GM12874 (cell line): ENCODE results near the gene WDR91.

Experiments
- TF ChIP-seq, protein P1 (sequence below): IDR thresholded peaks from 2 replicates; pipeline ENCODE4 v1.5.1; 2011; ENCODE audit warnings: low read depth, mild to moderate bottlenecking, control low read depth, low read length, moderate library complexity; ENCODE audit not compliant: insufficient read depth

WDR91 gene

DNA sequence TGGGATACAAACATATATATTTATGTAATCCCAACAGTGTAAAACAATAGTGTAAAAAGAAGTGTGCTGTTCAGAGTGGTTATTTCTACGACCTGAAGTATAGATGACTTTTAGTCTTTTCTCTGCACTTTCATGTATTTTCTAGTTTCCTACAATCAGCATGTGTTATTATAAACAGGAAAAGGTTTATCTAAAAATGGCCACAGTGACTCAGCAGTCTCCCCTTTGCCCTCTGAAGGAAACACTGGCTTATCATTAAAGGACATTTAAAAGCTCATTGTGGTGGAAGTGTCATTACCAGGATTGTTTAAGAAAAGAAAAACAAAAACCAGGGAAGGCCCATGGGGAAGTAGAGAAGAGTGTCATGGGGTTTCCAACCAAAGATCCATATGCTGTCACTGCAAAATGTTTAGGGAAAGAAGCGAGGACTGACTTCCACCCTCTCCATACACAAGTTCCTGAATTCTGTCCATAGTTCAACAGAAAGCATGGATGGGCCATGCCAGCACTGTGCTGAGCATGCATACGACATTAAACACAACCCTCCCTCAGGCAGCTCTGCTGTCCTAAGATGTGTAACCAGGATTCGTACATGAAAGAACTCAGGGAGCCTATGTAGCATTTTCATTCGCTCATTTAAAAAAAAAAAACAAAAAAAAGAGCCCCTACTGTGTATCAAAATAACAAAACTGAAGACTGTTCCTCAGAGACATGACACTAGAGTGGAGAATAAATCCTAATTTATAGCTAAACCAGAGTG, 51.0 kb downstream of the WDR91 start:
- TF ChIP-seq, protein P1, sequence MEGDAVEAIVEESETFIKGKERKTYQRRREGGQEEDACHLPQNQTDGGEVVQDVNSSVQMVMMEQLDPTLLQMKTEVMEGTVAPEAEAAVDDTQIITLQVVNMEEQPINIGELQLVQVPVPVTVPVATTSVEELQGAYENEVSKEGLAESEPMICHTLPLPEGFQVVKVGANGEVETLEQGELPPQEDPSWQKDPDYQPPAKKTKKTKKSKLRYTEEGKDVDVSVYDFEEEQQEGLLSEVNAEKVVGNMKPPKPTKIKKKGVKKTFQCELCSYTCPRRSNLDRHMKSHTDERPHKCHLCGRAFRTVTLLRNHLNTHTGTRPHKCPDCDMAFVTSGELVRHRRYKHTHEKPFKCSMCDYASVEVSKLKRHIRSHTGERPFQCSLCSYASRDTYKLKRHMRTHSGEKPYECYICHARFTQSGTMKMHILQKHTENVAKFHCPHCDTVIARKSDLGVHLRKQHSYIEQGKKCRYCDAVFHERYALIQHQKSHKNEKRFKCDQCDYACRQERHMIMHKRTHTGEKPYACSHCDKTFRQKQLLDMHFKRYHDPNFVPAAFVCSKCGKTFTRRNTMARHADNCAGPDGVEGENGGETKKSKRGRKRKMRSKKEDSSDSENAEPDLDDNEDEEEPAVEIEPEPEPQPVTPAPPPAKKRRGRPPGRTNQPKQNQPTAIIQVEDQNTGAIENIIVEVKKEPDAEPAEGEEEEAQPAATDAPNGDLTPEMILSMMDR = no peak

DNA sequence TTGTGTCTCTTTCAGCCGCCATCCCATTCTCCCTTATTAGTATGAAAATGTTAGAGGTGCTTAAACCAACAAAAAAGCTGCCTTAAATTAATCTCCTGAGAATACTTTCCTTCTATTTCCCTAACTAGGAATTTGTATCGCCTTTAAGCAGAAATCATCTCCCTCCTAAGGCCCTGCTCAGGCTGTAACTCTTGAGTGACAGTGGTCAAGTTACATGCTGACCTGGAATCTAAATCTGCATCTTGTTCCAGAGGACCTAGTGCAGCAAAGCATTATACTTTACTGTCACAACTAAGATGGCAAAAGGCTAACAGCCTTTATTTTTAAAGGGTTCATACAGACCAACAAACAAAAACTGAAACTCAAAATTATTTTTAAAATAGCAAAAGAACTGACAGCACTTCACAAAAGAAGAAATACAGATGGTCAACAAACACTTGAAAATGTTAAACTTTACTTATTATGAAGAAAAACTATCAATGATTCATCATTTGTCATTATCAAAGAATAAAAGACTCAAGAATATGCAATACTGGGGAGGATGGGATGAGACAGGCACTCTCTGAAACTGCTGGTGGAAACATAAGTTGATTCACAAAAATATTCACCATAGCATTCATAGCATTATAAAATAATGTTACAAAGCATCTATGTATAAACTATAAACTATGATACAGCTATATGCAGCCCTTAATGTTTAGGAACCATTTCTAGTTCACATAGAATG, 51.8 kb downstream of the WDR91 start:
- TF ChIP-seq, protein P1 = no peak

DNA sequence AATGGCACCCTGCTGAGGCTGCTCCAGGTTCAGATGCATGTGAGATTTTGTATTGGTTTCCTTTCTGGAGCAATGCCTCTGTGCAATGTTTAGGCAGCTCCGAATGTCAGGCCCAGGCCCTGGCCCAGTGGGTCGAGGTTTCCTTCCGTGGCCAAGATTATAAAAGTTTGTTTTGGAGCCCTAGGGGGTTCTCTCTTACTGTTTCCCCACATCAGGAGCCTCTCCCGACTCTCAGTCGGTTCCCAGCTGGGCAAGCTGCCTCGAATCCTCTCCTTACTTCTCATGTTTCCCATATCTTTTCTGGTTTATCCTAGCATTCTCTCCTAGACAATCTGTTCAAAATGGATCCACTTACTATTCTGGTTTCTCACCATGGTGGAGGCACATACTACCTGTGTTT, 52.5 kb downstream of the WDR91 start:
- TF ChIP-seq, protein P1 = no peak

DNA sequence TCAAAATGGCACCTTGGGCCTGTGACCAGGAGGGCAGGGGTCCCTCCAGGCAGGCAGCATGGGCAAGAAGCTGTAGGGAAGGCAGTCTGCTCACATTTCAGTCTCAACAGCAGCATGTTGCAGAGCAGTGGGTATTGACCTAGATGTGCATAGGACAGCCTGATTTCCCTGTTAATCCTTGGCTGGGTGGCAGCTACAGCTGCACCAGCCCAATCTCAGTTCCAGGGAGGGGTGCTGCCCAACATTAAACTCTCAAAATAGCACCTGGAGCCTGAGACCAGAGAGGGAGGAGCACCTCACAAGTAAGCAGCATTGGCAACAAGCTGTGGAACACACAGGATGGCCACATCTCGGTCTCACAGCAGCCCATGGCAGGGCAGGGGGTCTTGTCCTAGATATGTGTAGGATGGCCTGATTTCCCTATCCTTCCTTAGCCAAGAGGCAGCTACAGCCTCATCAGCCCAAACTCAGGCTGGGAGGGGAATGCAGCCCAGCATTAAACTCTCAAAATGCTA, 53.1 kb downstream of the WDR91 start:
- TF ChIP-seq, protein P1 = no peak

DNA sequence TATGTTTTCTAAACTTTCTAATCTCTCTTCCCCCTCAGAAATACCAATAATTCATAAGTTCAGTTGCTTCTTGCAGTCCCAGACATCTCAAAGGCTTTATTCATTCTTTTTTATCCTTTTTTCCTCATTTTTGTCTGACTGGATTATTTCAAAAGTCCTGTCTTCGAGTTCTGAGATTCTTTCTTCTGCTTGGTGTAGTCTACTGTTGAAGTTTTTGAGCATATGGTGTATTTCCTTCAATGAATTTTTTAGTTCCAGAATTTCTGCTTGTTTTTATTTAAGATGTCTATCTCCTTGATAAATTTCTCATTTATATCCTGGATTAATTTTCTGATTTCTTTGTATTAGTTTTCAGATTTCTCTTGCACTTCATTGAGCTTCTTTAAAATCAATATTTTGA, 55.0 kb downstream of the WDR91 start:
- TF ChIP-seq, protein P1 = no peak

DNA sequence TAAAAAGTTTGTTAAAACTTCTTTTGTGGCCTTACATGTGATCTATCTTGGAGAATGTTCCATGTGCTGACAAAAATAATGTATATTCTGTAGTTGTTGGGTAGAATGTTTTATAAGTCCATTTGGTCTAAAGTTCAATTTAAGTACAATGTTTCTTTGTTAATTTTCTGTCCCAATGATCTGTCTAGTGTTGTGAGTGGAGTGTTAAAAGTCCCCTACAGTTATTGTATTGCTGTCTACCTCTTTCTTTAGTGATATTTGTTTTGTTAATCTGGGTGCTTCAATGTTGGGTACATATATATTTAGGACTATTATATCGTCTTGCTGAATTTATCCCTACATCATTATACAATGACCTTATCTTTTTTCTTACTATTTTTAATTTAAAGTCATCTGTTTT, 56.6 kb downstream of the WDR91 start:
- TF ChIP-seq, protein P1 = no peak

DNA sequence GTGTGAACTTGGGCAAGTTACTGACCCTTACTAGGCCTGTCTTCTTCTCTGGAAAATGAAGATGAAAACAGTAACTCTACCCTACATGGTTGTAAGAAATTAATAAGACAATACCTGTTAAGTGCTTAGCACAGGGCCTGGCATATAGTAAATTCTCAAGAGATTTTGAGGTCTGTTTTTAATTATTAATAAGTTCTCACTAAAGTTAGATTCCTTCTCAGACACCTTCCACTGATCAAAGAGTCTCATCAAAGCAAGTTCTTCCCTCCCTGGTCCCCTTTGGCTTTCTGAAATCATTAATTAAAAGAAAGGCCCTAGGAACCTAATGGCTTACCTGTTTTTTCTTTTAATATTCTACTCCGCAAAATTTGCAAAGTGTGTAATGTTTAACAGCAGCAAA, 58.9 kb downstream of the WDR91 start:
- TF ChIP-seq, protein P1 = no peak
